Measurements from ENCODE around the gene SLC6A8.
"Not testable (repeated sequence)": the region's sequence is repeated elsewhere in the genome, so short reads cannot be mapped to it uniquely, and the experiment has no call there.

The SLC6A8 gene

GRCh38 chrX:153728951-153729631, 41.4 kb downstream of the SLC6A8 start:
- no peak for DNase-seq (ENCODE audit: low read depth)
- TF ChIP-seq CTCF (IDR thresholded peaks at IDR 0.05; ENCODE audit: control insufficient read depth, insufficient read depth, low read depth, low read length, missing control alignments), result no peak
- no peak overlapping the region for H3K4me3 ChIP-seq (ENCODE audit: control insufficient read depth, low read depth, low read length)

GRCh38 chrX:153730115-153730514, 42.4 kb downstream of the SLC6A8 start:
- DNase-seq (ENCODE audit: low read depth); H3K4me3 ChIP-seq (ENCODE audit: control insufficient read depth, low read depth, low read length): not testable (repeated sequence)

GRCh38 chrX:153731117-153731844, 43.6 kb downstream of the SLC6A8 start:
- no peak overlapping the region for H3K4me3 ChIP-seq (ENCODE audit: control insufficient read depth, low read depth, low read length)
- no peak for DNase-seq (ENCODE audit: low read depth)
- TF ChIP-seq CTCF (IDR thresholded peaks at IDR 0.05; ENCODE audit: control insufficient read depth, insufficient read depth, low read depth, low read length, missing control alignments), result no peak

- H3K4me3 ChIP-seq (ENCODE audit: control insufficient read depth, low read depth, low read length), result no peak overlapping the region
- no peak for DNase-seq (ENCODE audit: low read depth)
- TF ChIP-seq CTCF (IDR thresholded peaks at IDR 0.05; ENCODE audit: control insufficient read depth, insufficient read depth, low read depth, low read length, missing control alignments), result no peak
Measured at GRCh38 chrX:153731845-153732215, 44.1 kb downstream of the SLC6A8 start.

GRCh38 chrX:153732401-153732800, 44.7 kb downstream of the SLC6A8 start:
- no peak overlapping the region for H3K4me3 ChIP-seq (ENCODE audit: control insufficient read depth, low read depth, low read length)
- no peak for DNase-seq (ENCODE audit: low read depth)
- TF ChIP-seq CTCF (IDR thresholded peaks at IDR 0.05; ENCODE audit: control insufficient read depth, insufficient read depth, low read depth, low read length, missing control alignments), result no peak

- no peak for DNase-seq (ENCODE audit: low read depth)
- no peak overlapping the region for H3K4me3 ChIP-seq (ENCODE audit: control insufficient read depth, low read depth, low read length)
- no peak for TF ChIP-seq CTCF (IDR thresholded peaks at IDR 0.05; ENCODE audit: control insufficient read depth, insufficient read depth, low read depth, low read length, missing control alignments)
Measured at GRCh38 chrX:153733651-153734240, 46.0 kb downstream of the SLC6A8 start.

GRCh38 chrX:153734871-153735270, 47.1 kb downstream of the SLC6A8 start:
- no peak for DNase-seq (ENCODE audit: low read depth)
- no peak for TF ChIP-seq CTCF (IDR thresholded peaks at IDR 0.05; ENCODE audit: control insufficient read depth, insufficient read depth, low read depth, low read length, missing control alignments)
- H3K4me3 ChIP-seq (ENCODE audit: control insufficient read depth, low read depth, low read length), result no peak overlapping the region

Data from AG09309 (cell line).